Trophoblast cell (in vitro differentiated cells and primary cell): ENCODE data around the gene KCNMB2.

ENCODE experiments used
- DNase-seq, 2 donors: peaks; one replicate each; pipeline ENCODE4 v3.0.0-alpha.2; 2016
- H2AFZ ChIP-seq: 2 replicates; pipeline ENCODE4 v1.6.1; 2013; ENCODE audit warnings: low read length, moderate library complexity, mild to moderate bottlenecking; ENCODE audit not compliant: insufficient read depth, poor library complexity
- H2AK5ac ChIP-seq: 2 replicates; pipeline ENCODE4 v1.6.1; 2013; ENCODE audit warnings: mild to moderate bottlenecking, low read length
- H2BK120ac ChIP-seq: 2 replicates; pipeline ENCODE4 v1.6.1; 2013; ENCODE audit warnings: low read length, mild to moderate bottlenecking, moderate library complexity; ENCODE audit not compliant: insufficient read depth, poor library complexity
- H2BK12ac ChIP-seq: 2 replicates; pipeline ENCODE4 v1.6.1; 2013; ENCODE audit warnings: mild to moderate bottlenecking, low read length, moderate library complexity
- H2BK5ac ChIP-seq: 2 replicates; pipeline ENCODE4 v1.6.1; 2013; ENCODE audit warnings: low read length, low read depth, moderate library complexity, mild to moderate bottlenecking; ENCODE audit not compliant: poor library complexity
- H3K14ac ChIP-seq: 2 replicates; pipeline ENCODE4 v1.6.1; 2013; ENCODE audit warnings: mild to moderate bottlenecking, low read length
- H3K18ac ChIP-seq: 2 replicates; pipeline ENCODE4 v1.6.1; 2013; ENCODE audit warnings: mild to moderate bottlenecking, low read length
- H3K23ac ChIP-seq: 2 replicates; pipeline ENCODE4 v1.6.1; 2013; ENCODE audit warnings: low read length
- H3K27ac ChIP-seq: 2 replicates; pipeline ENCODE4 v1.5.1; 2013; ENCODE audit warnings: low read depth, mild to moderate bottlenecking, inconsistent platforms, low read length, moderate library complexity
- H3K27me3 ChIP-seq: 2 replicates; pipeline ENCODE4 v1.6.1; 2013; ENCODE audit warnings: inconsistent platforms, mild to moderate bottlenecking, low read length, moderate library complexity; ENCODE audit not compliant: insufficient read depth
- H3K36me3 ChIP-seq, 2 experiments: 1 replicate in 1 of 2; 2 replicates in 1 of 2; pipeline ENCODE4 v1.6.1; 2013; ENCODE audit warnings: low read length in 2 of 2, mild to moderate bottlenecking in 2 of 2, moderate library complexity in 1 of 2; ENCODE audit not compliant: insufficient read depth in 2 of 2, control insufficient read depth in 1 of 2
- H3K4ac ChIP-seq: 2 replicates; pipeline ENCODE4 v1.6.1; 2013; ENCODE audit warnings: low read depth, mild to moderate bottlenecking, low read length, moderate library complexity
- H3K4me1 ChIP-seq, 2 experiments: 1 replicate in 1 of 2; 2 replicates in 1 of 2; pipeline ENCODE4 v1.6.1; 2013; ENCODE audit warnings: low read length in 2 of 2, mild to moderate bottlenecking in 2 of 2, moderate library complexity in 1 of 2; ENCODE audit not compliant: insufficient read depth in 2 of 2, control insufficient read depth in 1 of 2
- H3K4me2 ChIP-seq: 2 replicates; pipeline ENCODE4 v1.6.1; 2013; ENCODE audit warnings: inconsistent platforms, mild to moderate bottlenecking, low read length, moderate library complexity
- H3K4me3 ChIP-seq: 2 replicates; pipeline ENCODE4 v1.5.1; 2013; ENCODE audit warnings: mild to moderate bottlenecking, low read depth, low read length, inconsistent platforms
- H3K79me1 ChIP-seq: one replicate; pipeline ENCODE4 v1.6.1; 2013; ENCODE audit warnings: low read length
- H3K79me2 ChIP-seq: 2 replicates; pipeline ENCODE4 v1.6.1; 2013; ENCODE audit warnings: low read length, mild to moderate bottlenecking; ENCODE audit not compliant: control insufficient read depth, insufficient read depth, poor library complexity
- H3K9ac ChIP-seq: 2 replicates; pipeline ENCODE4 v1.6.1; 2013; ENCODE audit warnings: mild to moderate bottlenecking, low read length
- H3K9me3 ChIP-seq: 2 replicates; pipeline ENCODE4 v1.6.1; 2013; ENCODE audit warnings: low read depth, mild to moderate bottlenecking, control low read depth, inconsistent platforms, low read length; ENCODE audit not compliant: insufficient read depth
- H4K12ac ChIP-seq: 2 replicates; pipeline ENCODE4 v1.6.1; 2013; ENCODE audit warnings: low read depth, mild to moderate bottlenecking, low read length, moderate library complexity
- H4K8ac ChIP-seq: 2 replicates; pipeline ENCODE4 v1.6.1; 2013; ENCODE audit warnings: low read depth, mild to moderate bottlenecking, low read length, moderate library complexity
- H4K91ac ChIP-seq: one replicate; pipeline ENCODE4 v1.6.1; 2013; ENCODE audit warnings: low read depth, mild to moderate bottlenecking, low read length, moderate library complexity
- WGBS: extraction: QIAGEN DNeasy Blood & Tissue Kit; methylation state at CpG from one replicate; pipeline ENCODE4 v1.1.7; 2013; ENCODE audit warnings: missing lambda C conversion rate; ENCODE audit not compliant: insufficient read length, insufficient coverage; ENCODE audit errors: extremely low coverage; 5-methylcytosine and 5-hydroxymethylcytosine counted together

The KCNMB2 gene

GRCh38 chr3:178750639-178751300, 214.5 kb downstream of the KCNMB2 start:
- Histone ChIP-seq H4K8ac (no peak overlapping the region), H3K4me3 (no peak overlapping the region), H3K4me2 (no peak overlapping the region), H3K23ac (no peak overlapping the region), H2BK12ac (no peak overlapping the region), H3K9me3 (peaks cover 2% of the 10 kb centered on the region), H3K14ac (no peak overlapping the region), H3K4ac (no peak overlapping the region), H2BK120ac (no peak overlapping the region), H2BK5ac (no peak overlapping the region), H3K18ac (no peak overlapping the region), H4K12ac (no peak overlapping the region), H2AK5ac (no peak overlapping the region), H3K79me1 (no peaks in the 10 kb centered on the region), H3K27ac (no peak overlapping the region), H3K27me3 (no peaks in the 10 kb centered on the region), H3K4me1 (no peaks in the 10 kb centered on the region), H3K36me3 (no peaks in the 10 kb centered on the region), H3K79me2 (no peaks in the 10 kb centered on the region), H4K91ac (no peak overlapping the region), H3K9ac (no peak overlapping the region), H2AFZ (no peak overlapping the region)
- no CpG with 5 or more reads among the region's 3 CpGs for WGBS
- peak; percentile 22 to 73 for DNase-seq

GRCh38 chr3:178752843-178753242, 216.6 kb downstream of the KCNMB2 start:
- Histone ChIP-seq H4K12ac (no peak overlapping the region), H2BK5ac (no peak overlapping the region), H3K18ac (no peak overlapping the region), H3K4ac (no peak overlapping the region), H3K4me1 (no peaks in the 10 kb centered on the region), H2BK12ac (no peak overlapping the region), H3K9ac (no peak overlapping the region), H2AFZ (no peak overlapping the region), H3K14ac (no peak overlapping the region), H3K9me3 (no peaks in the 10 kb centered on the region), H2BK120ac (no peak overlapping the region), H3K36me3 (no peaks in the 10 kb centered on the region), H3K27ac (no peak overlapping the region), H3K27me3 (no peaks in the 10 kb centered on the region), H2AK5ac (no peak overlapping the region), H4K8ac (no peak overlapping the region), H3K4me3 (no peak overlapping the region), H3K4me2 (no peak overlapping the region), H3K79me2 (no peaks in the 10 kb centered on the region), H4K91ac (no peak overlapping the region), H3K23ac (no peak overlapping the region), H3K79me1 (no peaks in the 10 kb centered on the region)
- no CpG with 5 or more reads among the region's 2 CpGs for WGBS
- no peak for DNase-seq

GRCh38 chr3:178754852-178755510, 218.7 kb downstream of the KCNMB2 start:
- H3K79me2 ChIP-seq, result no peaks in the 10 kb centered on the region
- H4K8ac ChIP-seq, result no peak overlapping the region
- H3K4me3 ChIP-seq, result no peak overlapping the region
- no peak overlapping the region for H2AK5ac ChIP-seq
- no CpG with 5 or more reads among the region's 7 CpGs for WGBS
- no peak overlapping the region for H3K18ac ChIP-seq
- no peak overlapping the region for H4K12ac ChIP-seq
- H2AFZ ChIP-seq, result no peak overlapping the region
- H3K36me3 ChIP-seq, result no peaks in the 10 kb centered on the region
- H3K4ac ChIP-seq, result no peak overlapping the region
- H3K79me1 ChIP-seq, result no peaks in the 10 kb centered on the region
- H3K9me3 ChIP-seq, result no peaks in the 10 kb centered on the region
- no peak overlapping the region for H3K14ac ChIP-seq
- no peak overlapping the region for H2BK12ac ChIP-seq
- no peak overlapping the region for H4K91ac ChIP-seq
- no peak for DNase-seq
- H2BK5ac ChIP-seq, result no peak overlapping the region
- H3K27me3 ChIP-seq, result no peaks in the 10 kb centered on the region
- no peak overlapping the region for H2BK120ac ChIP-seq
- H3K4me1 ChIP-seq, result no peaks in the 10 kb centered on the region
- no peak overlapping the region for H3K27ac ChIP-seq
- no peak overlapping the region for H3K4me2 ChIP-seq
- H3K23ac ChIP-seq, result no peak overlapping the region
- H3K9ac ChIP-seq, result no peak overlapping the region

GRCh38 chr3:178761024-178761423, 224.8 kb downstream of the KCNMB2 start:
- Histone ChIP-seq H4K8ac (no peak overlapping the region), H2AK5ac (no peak overlapping the region), H3K4me3 (no peak overlapping the region), H3K18ac (no peak overlapping the region), H4K91ac (no peak overlapping the region), H3K4me1 (no peaks in the 10 kb centered on the region), H4K12ac (no peak overlapping the region), H3K36me3 (no peaks in the 10 kb centered on the region), H3K9me3 (no peaks in the 10 kb centered on the region), H2BK12ac (no peak overlapping the region), H3K79me1 (no peaks in the 10 kb centered on the region), H3K9ac (no peak overlapping the region), H3K27me3 (no peaks in the 10 kb centered on the region), H2BK120ac (no peak overlapping the region), H3K4ac (no peak overlapping the region), H2BK5ac (no peak overlapping the region), H3K14ac (no peak overlapping the region), H3K4me2 (no peak overlapping the region), H2AFZ (no peak overlapping the region), H3K27ac (no peak overlapping the region), H3K23ac (no peak overlapping the region), H3K79me2 (no peaks in the 10 kb centered on the region)
- no peak for DNase-seq
- WGBS, result no CpG with 5 or more reads among the region's 4 CpGs
